Measurements from ENCODE around the gene BMP7. TPM values are rescaled to one million over a fixed set of nuclear protein-coding genes. Genes with fewer than 3 reads are reported as not detected.

BMP7 gene
- total RNA-seq = not detected in 2 replicates

GRCh38 chr20:57266291-57267157 lies at the start of gene BMP7:
TSS of gene BMP7 (minus strand) at chr20:57266641. CDS start at chr20:57266122, 519 bp downstream.
- no peak for DNase-seq (ENCODE audit: low read depth in 2 of 2)

DNA sequence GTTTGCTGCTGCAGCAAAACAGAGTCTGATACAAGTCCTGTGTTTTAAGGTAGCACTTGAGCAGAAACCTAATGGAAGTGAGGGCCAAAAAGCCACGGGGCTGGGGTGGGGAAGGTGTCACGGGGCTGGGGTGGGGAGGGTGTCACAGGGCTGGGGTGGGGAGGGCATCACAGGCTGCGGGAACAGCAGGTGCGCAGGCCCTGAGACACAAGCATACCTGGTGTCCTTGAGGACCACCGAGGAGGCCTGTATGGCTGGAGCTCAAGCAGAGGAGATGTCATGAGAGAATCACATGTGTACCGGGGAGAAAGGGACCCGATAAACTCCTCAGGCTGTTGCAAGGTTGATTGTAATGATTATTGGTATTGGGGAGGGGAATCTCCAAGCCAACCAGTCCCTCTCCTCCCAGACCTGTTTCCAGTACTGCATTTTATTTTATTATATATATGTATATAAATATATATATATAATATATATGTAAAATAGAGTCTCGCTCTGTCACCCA lies 49.6 kb upstream of the BMP7 start:
- no peak for DNase-seq (ENCODE audit: low read depth in 2 of 2)

- DNase-seq (ENCODE audit: low read depth in 2 of 2) = no peak
Observed at GRCh38 chr20:57315083-57315975, 48.9 kb upstream of the BMP7 start.

- no peak for DNase-seq (ENCODE audit: low read depth in 2 of 2)
Observed at GRCh38 chr20:57313951-57314350, 47.5 kb upstream of the BMP7 start.

GRCh38 chr20:57313230-57313629 lies 46.8 kb upstream of the BMP7 start:
- no peak for DNase-seq (ENCODE audit: low read depth in 2 of 2)

DNA sequence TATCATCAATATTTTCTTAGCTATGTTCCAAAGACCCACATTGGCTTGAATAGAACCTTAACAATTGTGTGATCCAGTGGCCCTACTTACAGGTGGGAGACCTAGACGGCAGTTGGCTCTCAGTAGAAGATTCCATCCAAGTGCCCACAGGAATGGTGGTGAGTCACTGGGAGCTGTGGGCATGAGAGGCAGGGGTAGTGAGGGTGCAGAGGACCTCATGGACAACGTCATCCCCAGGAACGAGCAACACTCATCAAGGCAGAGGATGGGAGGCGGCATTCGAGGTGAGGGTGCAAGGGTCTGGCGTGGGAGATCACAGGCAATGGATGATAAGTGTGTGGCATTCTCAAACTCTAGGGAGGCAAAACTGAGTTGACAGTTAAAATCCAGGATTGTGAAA lies 45.7 kb upstream of the BMP7 start:
- DNase-seq (ENCODE audit: low read depth in 2 of 2) = no peak

DNA sequence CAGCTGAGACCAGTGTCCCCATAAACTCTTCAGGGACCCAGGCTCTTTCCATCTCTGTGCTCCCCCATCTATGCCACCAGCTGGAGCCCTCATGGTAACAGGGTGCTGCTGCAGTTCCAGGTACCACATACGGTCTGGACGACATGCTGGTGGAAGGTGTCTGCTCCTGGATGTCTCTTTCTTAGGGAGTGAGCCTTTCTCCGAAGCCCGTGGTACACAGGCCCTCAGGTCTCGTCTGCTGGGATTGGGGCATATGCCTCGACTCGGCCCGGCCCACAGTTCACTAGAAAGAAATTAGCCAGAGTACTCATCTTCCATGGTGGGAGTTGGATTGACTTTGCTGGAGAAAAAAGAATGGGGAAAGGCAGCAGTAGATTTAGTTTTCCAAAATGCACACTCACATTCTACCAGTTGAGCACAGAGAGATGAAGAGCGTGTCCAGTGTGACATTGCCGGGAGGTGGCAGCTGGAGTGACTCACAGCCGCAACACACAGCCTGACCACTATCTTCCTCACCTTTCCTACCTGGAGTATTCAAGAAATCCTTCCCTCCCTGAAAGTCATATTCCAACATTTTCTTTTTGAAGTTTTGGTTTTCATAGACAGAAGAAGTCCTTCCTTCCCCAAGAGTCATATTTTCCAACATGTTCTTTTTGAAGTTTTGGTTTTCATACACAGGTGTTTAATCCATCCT lies 44.5 kb upstream of the BMP7 start:
- DNase-seq (ENCODE audit: low read depth in 2 of 2) = no peak

DNA sequence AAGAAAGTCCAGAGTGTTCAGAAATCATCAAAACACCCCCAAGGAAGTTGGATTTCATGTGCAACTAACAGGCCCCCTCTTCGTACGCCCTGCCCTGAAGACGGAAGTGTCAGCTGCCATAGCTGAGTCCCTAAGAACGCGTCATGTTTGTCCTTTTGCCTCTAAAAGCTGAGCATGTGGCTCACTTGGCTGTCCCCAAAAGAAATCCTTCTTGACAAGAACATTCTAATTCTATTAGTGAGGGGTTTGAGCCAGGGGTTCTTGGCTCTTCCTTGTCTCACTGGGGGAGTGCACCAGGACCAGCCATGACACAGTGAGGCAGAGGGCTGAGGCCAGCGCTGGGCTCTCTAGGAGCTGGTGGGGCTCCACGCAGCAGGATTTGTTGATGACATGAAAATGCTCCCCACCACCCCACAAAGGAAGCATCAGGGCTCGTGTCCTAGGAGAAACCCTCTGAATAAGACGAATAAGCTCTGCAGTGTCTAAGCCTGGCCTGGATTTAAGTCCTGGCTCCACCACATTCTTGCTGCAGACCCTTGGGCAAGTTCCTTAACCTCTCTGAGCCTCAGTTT lies 43.2 kb upstream of the BMP7 start:
- no peak for DNase-seq (ENCODE audit: low read depth in 2 of 2)

GRCh38 chr20:57308451-57309271 lies 42.2 kb upstream of the BMP7 start:
- DNase-seq (ENCODE audit: low read depth in 2 of 2) = no peak

DNA sequence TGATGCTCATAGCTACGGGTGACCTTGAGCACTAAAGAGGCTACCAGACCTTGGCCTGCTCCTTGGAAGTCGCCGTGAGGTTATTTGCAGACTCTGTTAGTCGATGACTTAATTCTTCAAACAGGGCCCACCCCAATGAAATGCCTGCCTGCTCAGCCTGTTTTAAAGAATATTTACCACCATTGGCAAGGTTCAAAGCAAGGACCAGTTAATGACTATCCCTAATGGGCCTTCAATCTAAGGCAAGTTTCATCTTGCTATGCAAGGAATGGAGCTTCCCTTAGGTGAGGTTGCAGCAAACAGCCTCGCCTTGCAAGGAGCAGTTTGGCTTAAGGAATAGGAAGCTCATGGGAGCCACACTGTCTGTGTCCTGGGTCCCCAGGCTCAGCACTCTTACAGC lies 40.3 kb upstream of the BMP7 start:
- no peak for DNase-seq (ENCODE audit: low read depth in 2 of 2)

- no peak for DNase-seq (ENCODE audit: low read depth in 2 of 2)
Observed at GRCh38 chr20:57301026-57301425, 34.6 kb upstream of the BMP7 start.

GRCh38 chr20:57298457-57298856 lies 32.0 kb upstream of the BMP7 start:
- no peak for DNase-seq (ENCODE audit: low read depth in 2 of 2)

DNA sequence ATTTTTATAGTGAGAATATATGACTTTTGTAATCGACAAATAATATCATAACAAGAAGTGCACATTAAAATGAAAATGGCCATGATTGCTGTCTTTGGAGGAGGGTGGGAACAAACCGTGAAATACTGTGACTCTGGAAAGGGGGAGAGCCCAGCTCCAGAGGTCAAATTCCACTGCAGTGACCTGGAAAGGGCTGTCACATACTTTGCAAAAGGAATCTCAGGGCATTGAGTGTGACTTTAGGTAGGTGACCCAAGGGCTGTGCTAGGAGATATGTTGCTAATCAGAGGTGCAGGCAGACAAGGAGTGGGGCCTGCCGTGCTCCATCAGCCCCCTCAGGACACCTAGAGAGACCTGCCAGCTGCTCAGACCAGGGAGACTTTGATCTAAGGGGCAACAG lies 28.1 kb upstream of the BMP7 start:
- DNase-seq (ENCODE audit: low read depth in 2 of 2) = no peak

DNA sequence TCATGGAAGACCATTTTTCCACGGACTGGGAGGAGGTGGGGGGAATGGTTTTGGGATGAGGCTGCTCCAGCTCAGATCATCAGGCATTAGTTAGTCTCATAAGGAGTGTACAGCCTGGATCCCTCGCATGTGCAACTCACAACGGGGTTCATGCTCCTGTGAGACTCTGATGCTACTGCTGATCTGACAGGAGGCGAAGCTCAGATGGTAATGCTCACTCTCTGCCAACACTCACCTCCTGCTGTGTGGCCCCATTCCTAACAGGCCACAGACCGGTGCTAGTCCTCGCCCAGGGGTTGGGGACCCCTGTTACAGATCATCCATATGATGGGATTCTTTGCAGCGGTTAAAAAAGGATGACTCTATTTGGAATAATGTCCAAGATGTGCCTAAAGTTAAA lies 27.6 kb upstream of the BMP7 start:
- DNase-seq (ENCODE audit: low read depth in 2 of 2) = no peak

- DNase-seq (ENCODE audit: low read depth in 2 of 2) = no peak
Observed at GRCh38 chr20:57292611-57293010, 26.2 kb upstream of the BMP7 start.

DNA sequence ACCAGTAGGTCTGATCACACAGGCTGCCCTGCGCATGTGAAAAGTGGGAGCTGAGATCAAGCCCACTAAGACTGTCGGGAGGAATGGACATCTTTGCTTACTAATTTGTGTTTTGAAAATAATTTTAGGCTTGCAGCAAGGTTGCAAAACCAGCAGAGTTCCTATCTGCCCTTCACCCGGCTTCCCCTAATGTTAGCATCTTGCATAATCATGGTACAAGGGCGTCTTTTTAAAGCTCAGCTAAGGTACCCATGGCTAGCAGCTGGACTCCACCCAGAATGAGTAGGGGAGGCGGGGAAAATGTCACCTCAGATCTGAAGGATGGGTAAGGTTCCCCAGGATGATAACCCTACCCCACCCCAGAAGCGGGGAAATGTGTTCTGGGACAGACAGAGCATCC lies 25.3 kb upstream of the BMP7 start:
- no peak for DNase-seq (ENCODE audit: low read depth in 2 of 2)

GRCh38 chr20:57291003-57291402 lies 24.6 kb upstream of the BMP7 start:
- DNase-seq (ENCODE audit: low read depth in 2 of 2) = no peak

DNA sequence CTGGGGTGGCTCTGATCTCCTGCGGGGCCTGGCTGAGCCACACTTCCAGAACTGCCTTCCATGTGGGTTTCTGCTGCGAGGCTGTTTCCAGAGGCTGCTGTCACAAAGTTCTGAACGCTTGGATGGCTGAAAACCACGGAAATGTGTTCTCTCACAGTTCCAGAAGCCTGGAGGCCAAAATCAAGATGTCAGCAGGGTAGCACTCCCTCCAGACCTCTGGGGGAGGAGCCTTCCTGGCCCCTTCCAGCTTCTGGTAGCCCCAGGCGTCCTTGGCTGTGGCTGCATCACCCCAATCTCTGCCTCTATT lies 23.7 kb upstream of the BMP7 start:
- no peak for DNase-seq (ENCODE audit: low read depth in 2 of 2)

GRCh38 chr20:57289391-57290177 lies 23.1 kb upstream of the BMP7 start:
- no peak for DNase-seq (ENCODE audit: low read depth in 2 of 2)

Measured in lung microvascular endothelial cell (primary cell).